Stimulated activated CD4-positive, alpha-beta T cell treated with anti-CD3 and anti-CD28 coated beads, Interleukin-2, amount 100 ng/mL, for 48 hours (primary cell): ENCODE results near the gene XPC.
A peak's percentile ranks its signal among the peaks of the same experiment; 100 is the strongest.
"Not testable (repeated sequence)": the region's sequence is repeated elsewhere in the genome, so short reads cannot be mapped to it uniquely, and the experiment has no call there.

Experiments
- DNase-seq, 2 donors: peaks; one replicate each; pipeline ENCODE4 v3.0.0-alpha.2; 2020

XPC gene

DNA sequence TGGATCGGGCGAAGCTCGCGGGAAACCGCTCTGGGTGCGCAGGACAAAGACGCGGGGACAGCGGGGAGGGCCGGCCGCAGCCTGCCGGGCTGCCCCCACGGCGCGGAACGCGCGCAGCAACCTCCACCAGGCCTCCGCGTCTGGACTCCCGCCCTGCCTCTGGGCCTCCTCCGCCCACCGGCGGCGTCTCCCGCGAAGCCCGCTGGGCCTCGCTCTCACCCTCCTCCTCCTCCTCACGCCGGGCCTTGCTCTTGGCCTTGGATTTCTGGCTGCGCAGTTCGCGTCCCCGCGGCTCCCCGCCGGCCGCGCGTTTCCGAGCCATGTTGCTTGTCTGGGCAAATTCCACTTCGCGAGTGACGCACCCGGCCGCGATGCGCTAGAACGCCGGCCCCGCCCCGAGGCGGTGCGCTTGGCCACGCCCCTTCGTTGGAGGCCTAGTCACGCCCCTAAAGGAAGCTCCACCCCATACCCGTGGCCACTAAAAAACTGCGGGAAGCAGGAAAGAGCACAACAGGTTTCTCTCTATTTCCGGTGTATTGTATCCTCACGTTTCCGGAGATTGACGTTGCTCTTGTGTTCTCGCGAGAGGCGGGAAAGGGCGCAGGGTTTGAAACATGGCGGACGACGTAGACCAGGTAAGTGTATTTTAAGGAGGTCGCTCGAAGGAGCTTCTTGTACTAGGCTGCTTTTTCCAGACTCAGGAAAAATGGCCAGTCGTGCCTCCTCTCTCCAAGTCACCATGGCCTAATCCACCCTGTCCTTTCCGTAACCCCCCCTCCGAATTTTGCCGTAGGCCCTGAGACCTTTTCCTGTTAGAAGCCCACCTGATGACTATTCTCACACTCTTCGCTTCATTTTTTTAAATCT, at the start of gene XPC, which contains the start of gene LSM3:
Gene XPC (minus strand): TSS at position 355 of the 867 bp plus-strand sequence. CDS start 33 bp downstream, at position 322.
Gene LSM3 (plus strand): TSS at position 571 of the 867 bp plus-strand sequence. CDS start 44 bp downstream, at position 615.
- DNase-seq, result peak; percentile 96 to 97

- no peak for DNase-seq
Measured at GRCh38 chr3:14227856-14228255, 49.5 kb upstream of the XPC start.

- DNase-seq, result not testable (repeated sequence)
Measured at GRCh38 chr3:14226351-14226750, 48.0 kb upstream of the XPC start.

GRCh38 chr3:14225421-14225820, 47.0 kb upstream of the XPC start:
- DNase-seq, result no peak

DNA sequence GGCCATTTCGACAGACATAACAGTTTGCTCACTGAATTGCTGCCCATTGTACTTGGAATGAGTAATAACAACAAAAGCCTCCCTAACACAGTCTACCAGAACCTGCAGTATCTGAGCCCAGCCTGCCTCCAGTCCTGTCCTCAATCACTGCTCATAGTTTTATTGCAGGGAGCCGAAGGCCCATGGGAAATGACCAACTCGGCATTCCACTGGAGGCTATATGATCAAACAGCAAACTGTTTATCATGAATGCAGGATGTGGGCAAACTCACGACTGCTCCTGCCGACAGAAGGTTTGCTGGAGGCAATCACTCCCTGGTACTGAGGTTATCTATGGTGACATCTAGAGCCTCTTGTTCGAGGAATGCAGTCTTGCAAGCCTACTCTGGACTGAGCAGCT, 46.5 kb upstream of the XPC start:
- no peak for DNase-seq

- no peak for DNase-seq
Measured at GRCh38 chr3:14223595-14223994, 45.2 kb upstream of the XPC start.

DNA sequence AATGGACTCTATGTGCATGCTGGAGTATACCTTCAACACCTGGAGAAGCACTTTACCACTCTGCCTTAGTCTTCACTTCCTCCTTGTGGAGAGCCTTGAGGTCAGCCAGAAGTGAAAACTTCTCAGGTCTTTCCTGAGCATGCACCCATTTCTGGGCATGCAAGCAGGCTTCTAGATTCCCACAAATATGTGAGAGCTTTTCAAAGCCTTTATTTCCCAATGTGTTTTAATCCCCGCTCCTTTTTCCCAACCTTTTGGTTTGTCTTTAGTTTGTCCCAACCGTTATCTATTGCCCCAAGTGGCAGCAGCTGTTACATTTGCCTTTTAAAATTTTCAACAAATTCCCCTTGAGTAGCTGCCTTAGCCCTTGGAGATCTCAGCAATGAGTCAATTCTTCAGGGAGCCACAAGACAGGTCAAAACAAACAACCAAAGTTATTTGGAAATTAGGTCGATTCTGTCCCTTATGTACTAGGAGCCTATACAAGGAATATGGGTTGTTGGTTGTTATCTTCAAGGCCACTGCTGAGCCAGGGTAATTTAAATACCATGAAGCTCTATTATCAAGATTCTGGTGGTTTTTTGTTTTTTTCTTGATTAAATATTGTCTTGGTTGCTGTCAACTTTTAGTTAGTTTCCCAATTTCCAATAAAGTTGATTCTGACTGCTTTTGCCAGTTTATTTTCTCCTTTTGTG, 44.6 kb upstream of the XPC start:
- no peak for DNase-seq

DNA sequence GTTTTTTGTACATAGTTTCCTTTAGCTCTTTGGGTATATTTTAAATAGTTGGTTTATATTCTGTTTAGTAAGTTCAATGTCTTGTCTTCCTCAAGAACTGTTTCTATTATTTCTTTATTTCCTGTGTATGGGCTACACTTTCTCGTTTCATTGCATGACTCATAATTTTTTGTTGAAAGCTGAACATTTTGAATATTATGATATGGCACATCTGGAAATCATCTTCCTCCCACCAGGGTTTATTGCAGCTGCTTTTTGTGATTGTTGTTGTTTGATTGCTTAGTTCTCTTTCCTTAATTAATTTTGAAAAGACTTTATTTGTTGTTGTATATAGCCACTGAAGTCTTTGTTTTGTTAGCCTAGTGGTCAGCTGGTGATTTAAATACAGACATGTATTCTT, 44.1 kb upstream of the XPC start:
- DNase-seq, result no peak

- no peak for DNase-seq
Measured at GRCh38 chr3:14221902-14222301, 43.5 kb upstream of the XPC start.

DNA sequence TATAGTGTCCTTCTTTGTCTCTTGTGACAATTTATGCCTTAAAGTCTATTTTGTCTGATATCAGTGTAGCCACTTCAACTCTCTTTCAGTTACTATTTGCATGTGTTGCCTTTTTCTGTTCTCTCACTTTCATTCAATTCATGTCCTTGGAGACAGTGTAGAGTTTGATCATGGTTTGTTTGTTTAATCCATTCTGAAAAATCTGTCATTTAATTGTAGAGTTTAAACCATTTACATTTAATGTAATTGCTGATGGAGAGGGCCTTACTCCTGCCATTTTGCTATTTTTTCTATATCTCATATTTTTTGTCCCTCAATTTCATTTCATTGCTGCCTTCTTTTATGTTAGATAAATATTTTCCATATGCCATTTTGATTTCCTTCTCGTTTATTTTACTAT, 42.5 kb upstream of the XPC start:
- no peak for DNase-seq

GRCh38 chr3:14218355-14218754, 40.0 kb upstream of the XPC start:
- no peak for DNase-seq

DNA sequence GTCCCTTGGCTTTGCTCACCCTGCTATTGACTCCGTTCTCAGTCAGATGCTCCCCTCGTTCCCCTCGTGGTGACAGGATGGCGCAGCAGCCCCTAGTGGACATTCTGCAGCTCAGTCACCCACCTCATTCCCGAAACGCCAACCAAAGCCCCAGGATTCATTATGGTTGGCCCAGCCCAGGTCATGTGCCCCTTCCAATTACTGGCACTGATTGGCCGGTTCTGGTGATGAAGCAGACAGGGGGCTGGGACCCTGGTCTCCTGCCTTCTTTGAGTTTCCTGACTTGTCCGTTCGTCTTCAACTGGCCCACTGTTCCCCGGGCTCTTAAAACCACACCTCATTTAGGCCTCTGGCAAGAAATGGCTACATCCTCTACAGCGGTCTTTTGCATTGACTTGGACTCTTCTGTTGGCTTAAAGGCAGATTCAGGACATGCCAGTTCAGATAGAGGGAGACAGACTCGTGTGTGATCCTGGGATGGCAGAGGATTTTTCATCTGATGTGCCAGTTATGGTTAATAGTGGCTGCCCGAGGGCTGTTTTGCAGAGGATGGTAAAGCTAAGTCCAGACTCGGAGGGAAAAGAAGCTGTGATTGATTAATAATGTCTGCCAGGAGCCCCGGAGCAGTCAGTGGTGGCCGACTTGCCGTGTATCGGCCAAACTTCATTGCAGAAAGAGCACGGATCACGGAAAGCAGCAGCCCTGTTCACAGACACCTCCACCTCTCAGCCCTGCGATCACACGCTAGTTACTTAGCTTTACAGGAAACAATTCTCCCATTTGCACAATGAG, 38.1 kb upstream of the XPC start:
- peak; percentile 31 to 41 for DNase-seq

GRCh38 chr3:14214764-14215163, 36.4 kb upstream of the XPC start:
- DNase-seq, result no peak

DNA sequence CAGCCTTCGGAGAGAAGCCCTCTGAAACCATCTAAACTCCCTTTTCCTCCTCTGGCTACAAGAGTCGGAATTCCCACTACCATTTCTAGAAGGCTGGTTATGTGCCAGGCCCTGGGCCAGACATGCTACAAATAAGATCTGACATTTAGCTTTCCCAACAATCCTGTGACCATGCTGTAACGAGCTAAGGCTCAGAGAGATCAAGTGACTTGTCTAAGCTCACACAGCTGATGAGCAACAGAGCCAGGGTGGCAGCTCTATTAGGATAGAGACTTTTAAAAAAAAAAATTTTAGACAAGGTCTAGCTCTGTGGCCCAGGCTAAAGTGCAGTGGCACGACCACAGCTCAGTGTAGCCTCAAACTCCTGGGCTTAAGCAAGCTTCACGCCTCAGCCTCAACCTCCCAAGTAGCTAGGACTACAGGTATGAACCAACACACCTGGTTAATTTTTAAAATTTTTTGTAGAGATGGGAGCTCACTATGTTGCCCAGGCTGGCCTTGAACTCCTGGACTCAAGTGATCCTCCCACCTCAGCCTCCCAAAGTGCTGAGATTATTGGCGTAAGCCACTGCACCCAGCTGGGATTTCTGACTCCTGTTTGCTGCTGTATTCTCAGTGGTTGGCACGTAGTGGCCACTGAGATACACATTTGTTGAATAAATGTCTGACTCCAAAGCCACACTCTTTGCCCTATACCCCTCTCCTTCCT, 34.8 kb upstream of the XPC start:
- DNase-seq, result no peak

- DNase-seq, result no peak
Measured at GRCh38 chr3:14212032-14212431, 33.6 kb upstream of the XPC start.

- no peak for DNase-seq
Measured at GRCh38 chr3:14211621-14212020, 33.2 kb upstream of the XPC start.

DNA sequence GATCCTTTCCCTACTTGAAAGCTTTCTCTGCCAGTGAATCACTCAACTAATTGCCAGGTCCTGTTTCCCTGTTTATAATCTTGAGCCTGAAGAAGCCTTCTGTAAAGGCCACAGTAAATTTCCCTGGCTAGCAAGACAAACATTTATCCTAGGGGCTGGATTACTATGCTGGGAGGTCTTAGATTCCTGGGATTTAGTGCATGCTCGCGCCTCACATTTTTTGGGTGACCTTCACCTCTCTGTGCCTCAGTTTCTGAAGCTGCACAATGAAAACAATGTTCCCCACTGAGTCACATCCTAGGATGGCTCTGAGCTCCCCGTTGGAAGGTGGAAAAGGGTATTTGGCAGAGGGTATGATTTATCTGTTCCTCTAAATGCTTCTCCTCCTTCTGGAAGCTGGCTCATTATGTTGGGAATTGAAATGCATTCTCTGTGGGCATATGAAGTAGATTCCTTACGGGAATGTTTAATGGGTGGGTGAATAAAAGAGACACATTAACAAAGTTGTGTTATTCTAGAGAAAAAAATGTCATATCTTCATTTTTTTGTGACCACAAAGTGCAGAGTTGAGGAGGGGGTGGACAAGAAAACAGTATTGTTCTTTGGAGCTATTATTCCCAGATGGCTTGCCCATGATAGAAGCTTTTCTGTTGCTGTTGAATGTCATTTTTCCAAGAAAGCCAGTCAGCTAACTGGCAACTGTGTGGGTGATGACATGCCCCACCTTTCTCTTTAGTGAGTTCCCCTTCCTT, 32.6 kb upstream of the XPC start:
- no peak for DNase-seq

GRCh38 chr3:14210290-14210688, 31.9 kb upstream of the XPC start:
- DNase-seq, result no peak

GRCh38 chr3:14209581-14210289, 31.3 kb upstream of the XPC start:
- no peak for DNase-seq

- DNase-seq, result no peak
Measured at GRCh38 chr3:14208977-14209394, 30.6 kb upstream of the XPC start.

DNA sequence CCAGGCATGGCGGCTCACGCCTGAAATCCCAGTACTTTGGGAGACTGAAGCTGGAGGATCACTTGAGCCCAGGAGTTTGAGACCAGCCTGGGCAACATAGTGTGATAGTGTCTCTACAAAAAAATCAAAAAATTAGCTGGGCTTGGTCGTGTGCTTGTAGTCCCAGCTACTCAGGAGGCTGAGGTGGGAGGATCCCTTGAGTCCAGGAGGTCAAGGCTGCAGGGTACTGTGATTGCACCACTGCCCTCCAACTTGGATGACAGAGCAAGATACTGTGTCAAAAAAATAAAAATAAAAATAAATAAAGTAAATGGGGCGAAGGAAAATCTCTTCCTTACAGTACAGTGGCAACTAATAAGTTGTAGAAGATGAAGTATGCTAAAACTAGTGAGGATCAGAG, 29.8 kb upstream of the XPC start:
- DNase-seq, result no peak
